EL (cell line): ENCODE data around the gene LRRC63.
"Not testable (repeated sequence)": the region's sequence is repeated elsewhere in the genome, so short reads cannot be mapped to it uniquely, and the experiment has no call there.

Source experiments
- DNase-seq: peaks from one replicate; pipeline ENCODE4 v3.0.0-alpha.2; 2016

The LRRC63 gene

GRCh38 chr13:46182491-46182877, 29.2 kb upstream of the LRRC63 start:
- no peak for DNase-seq

- DNase-seq: no peak
Observed at GRCh38 chr13:46183018-46183946, 28.4 kb upstream of the LRRC63 start.

GRCh38 chr13:46184277-46184699, 27.4 kb upstream of the LRRC63 start:
- DNase-seq: peak; percentile 19

- no peak for DNase-seq
Observed at GRCh38 chr13:46185634-46186033, 26.1 kb upstream of the LRRC63 start.

- DNase-seq: no peak
Observed at GRCh38 chr13:46192412-46192811, 19.3 kb upstream of the LRRC63 start.

- no peak for DNase-seq
Observed at GRCh38 chr13:46195016-46195415, 16.7 kb upstream of the LRRC63 start.

GRCh38 chr13:46197299-46198048, 14.3 kb upstream of the LRRC63 start:
- no peak for DNase-seq

GRCh38 chr13:46198696-46199193, 13.0 kb upstream of the LRRC63 start:
- DNase-seq: no peak

- DNase-seq: no peak
Observed at GRCh38 chr13:46202188-46202795, 9.4 kb upstream of the LRRC63 start.

GRCh38 chr13:46202966-46203365, 8.8 kb upstream of the LRRC63 start:
- DNase-seq: no peak

GRCh38 chr13:46206143-46206542, 5.6 kb upstream of the LRRC63 start:
- DNase-seq: no peak

GRCh38 chr13:46207828-46208227, 3.9 kb upstream of the LRRC63 start:
- no peak for DNase-seq

GRCh38 chr13:46210362-46211083, 1.2 kb upstream of the LRRC63 start:
- DNase-seq: no peak

GRCh38 chr13:46211116-46211482, 629 bp upstream of the LRRC63 start:
- peak; percentile 1 for DNase-seq

- DNase-seq: no peak
Observed at GRCh38 chr13:46213242-46213641, 1.5 kb downstream of the LRRC63 start.

- not testable (repeated sequence) for DNase-seq
Observed at GRCh38 chr13:46214741-46215140, 3.0 kb downstream of the LRRC63 start.

GRCh38 chr13:46220234-46220633, 8.5 kb downstream of the LRRC63 start:
- DNase-seq: not testable (repeated sequence)

GRCh38 chr13:46229251-46229650, 17.5 kb downstream of the LRRC63 start:
- DNase-seq: no peak

- DNase-seq: peak; percentile 41
Observed at GRCh38 chr13:46232281-46232680, 20.6 kb downstream of the LRRC63 start.

- no peak for DNase-seq
Observed at GRCh38 chr13:46235286-46235685, 23.6 kb downstream of the LRRC63 start.

- no peak for DNase-seq
Observed at GRCh38 chr13:46265292-46265691, 53.6 kb downstream of the LRRC63 start.

GRCh38 chr13:46267166-46267565, 55.4 kb downstream of the LRRC63 start:
- DNase-seq: no peak

GRCh38 chr13:46270416-46270815, 58.7 kb downstream of the LRRC63 start:
- no peak for DNase-seq
